ENCODE measurements around the gene RPS6KC1. TPM values are rescaled to one million over a fixed set of nuclear protein-coding genes. Genes with fewer than 3 reads are reported as not detected.
"Not testable (repeated sequence)": the region's sequence is repeated elsewhere in the genome, so short reads cannot be mapped to it uniquely, and the experiment has no call there.

Gene RPS6KC1
- total and polyA plus RNA-seq, 5 donors = 4.3 to 14.6 (median 11.5) TPM

DNA sequence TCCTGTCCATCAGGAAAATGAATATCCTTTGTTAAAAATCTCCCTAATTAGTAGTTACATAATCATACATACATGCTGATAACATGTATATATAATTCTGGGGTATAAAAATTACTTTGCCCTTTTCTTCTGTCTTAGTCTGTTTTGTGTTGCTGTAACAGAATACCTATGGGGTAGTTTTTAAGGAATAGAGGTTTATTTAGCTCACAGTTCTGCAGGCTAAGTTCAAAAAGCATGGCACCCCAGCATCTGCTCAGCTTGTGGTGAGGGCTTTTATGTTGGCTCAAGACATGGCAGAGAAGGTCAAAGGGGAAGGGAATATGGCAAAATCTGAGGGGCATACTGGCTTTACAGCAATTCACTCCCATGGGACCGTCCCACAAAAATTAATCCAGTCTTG, 16.3 kb upstream of the RPS6KC1 start:
- H3K4me1 ChIP-seq (ENCODE audit: control insufficient read depth, insufficient read depth, low read length) = no peaks in the 10 kb centered on the region
- no peak overlapping the region for H3K27ac ChIP-seq (ENCODE audit: low read length)
- intact Hi-C loops (cut with DNase I) = no loop called here
- DNase-seq (no peak), ATAC-seq (no peak)
- H3K9me3 ChIP-seq (ENCODE audit: control insufficient read depth, low read length) = no peaks in the 10 kb centered on the region
- no peak overlapping the region for H3K4me3 ChIP-seq (ENCODE audit: low read length)
- H3K27me3 ChIP-seq (ENCODE audit: control insufficient read depth, insufficient read depth) = no peaks in the 10 kb centered on the region
- 98% methylated on average over 1 of the region's 1 CpG for WGBS

GRCh38 chr1:213035573-213035972, 15.5 kb upstream of the RPS6KC1 start:
- Histone ChIP-seq H3K4me1 (ENCODE audit: control insufficient read depth, insufficient read depth, low read length) (no peaks in the 10 kb centered on the region), H3K4me3 (ENCODE audit: low read length) (no peak overlapping the region), H3K27ac (ENCODE audit: low read length) (no peak overlapping the region), H3K9me3 (ENCODE audit: control insufficient read depth, low read length) (no peaks in the 10 kb centered on the region), H3K27me3 (ENCODE audit: control insufficient read depth, insufficient read depth) (no peaks in the 10 kb centered on the region)
- WGBS = 70% methylated on average over 2 of the region's 2 CpGs
- DNase-seq = no peak
- no peak for ATAC-seq
- intact Hi-C loops (cut with DNase I) = no loop called here

DNA sequence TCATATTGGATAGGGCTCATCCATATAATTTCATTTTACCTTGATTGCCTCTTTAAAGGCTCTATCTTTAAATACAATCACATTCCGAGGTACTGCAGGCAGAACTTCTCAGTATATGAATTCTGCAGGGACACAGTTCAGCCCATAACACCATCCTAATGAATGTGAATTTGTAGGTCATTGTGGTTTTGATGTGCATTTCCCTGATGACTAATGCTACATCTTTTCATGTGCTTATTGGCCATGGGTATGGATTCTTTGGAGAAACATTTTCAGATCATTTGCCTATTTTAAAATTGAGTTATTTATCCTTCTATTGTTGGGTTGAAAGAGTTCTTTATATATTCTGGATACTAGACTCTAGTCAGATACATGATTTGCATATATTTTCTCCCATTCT, 9.6 kb upstream of the RPS6KC1 start:
- no peak for DNase-seq
- Histone ChIP-seq H3K9me3 (ENCODE audit: control insufficient read depth, low read length) (no peaks in the 10 kb centered on the region), H3K27me3 (ENCODE audit: control insufficient read depth, insufficient read depth) (peaks cover 2% of the 10 kb centered on the region), H3K27ac (ENCODE audit: low read length) (no peak overlapping the region), H3K4me1 (ENCODE audit: control insufficient read depth, insufficient read depth, low read length) (no peaks in the 10 kb centered on the region), H3K4me3 (ENCODE audit: low read length) (no peak overlapping the region)
- no peak for ATAC-seq
- 77% methylated on average over 1 of the region's 1 CpG for WGBS
- intact Hi-C loops (cut with DNase I) = no loop called here

DNA sequence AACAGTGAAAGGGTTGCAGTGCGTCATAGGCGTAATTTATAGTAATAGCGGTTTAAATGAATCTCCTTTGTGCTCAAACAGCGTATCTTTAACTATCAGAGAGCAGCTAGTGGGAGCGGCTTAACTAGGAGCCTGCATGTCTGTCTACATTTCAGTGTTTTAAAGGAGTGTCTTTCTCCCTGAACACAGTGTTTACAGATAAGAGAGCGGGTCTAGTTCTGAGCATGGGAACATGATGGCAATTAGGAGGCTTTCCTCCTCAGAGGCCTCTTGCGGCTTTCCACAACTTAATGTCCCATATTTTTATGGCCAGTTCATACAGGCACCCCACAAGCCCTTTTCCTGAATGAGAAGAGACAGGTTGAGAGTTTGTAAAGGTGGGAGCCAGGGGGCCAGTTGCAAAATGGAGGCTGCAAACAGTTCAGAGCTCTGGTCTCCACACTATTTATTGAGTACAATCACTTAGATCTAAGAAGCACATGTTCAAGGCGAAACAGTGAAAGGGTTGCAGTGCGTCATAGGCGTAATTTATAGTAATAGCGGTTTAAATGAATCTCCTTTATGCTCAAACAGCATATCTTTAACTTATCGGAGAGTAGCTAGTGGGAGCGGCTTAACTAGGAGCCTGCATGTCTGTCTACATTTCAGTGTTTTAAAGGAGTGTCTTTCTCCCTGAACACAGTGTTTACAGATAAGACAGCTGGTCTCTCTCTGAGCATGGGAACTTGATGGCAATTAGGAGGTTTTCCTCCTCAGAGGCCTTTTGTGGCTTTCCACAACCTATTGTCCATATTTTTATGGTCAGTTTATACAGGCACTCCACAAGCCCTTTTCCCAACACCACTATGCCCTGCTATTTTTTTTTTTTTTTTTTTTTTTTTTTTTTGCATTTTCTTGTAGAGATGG, 5.5 kb upstream of the RPS6KC1 start:
- H3K27me3 ChIP-seq (ENCODE audit: control insufficient read depth, insufficient read depth); DNase-seq; H3K4me1 ChIP-seq (ENCODE audit: control insufficient read depth, insufficient read depth, low read length); ATAC-seq; H3K27ac ChIP-seq (ENCODE audit: low read length); H3K4me3 ChIP-seq (ENCODE audit: low read length); intact Hi-C loops (cut with DNase I); H3K9me3 ChIP-seq (ENCODE audit: control insufficient read depth, low read length): not testable (repeated sequence)
- 74% methylated on average over 13 of the region's 13 CpGs for WGBS

DNA sequence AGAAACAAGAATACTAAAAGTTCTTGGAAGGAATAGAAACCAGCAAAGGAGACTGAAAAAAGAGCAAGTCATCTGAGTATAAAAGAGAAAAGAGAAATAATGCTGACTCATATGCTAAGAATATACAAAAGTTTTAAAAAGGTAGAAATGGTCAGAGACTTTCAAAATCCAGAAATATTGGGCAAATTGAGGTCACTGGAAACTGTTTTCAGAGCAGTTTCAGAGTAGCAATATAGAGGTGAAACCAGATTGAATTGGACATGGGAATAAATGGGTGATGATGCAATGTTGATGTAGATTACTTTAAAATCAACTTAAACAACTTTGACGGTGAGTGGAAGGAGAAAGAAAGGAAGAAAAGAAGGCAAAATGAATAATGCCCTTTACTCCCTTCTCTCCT, 1.8 kb upstream of the RPS6KC1 start:
- intact Hi-C loops (cut with DNase I) = no loop called here
- Histone ChIP-seq H3K27ac (ENCODE audit: low read length) (no peak overlapping the region), H3K4me1 (ENCODE audit: control insufficient read depth, insufficient read depth, low read length) (no peaks in the 10 kb centered on the region), H3K4me3 (ENCODE audit: low read length) (no peak overlapping the region), H3K27me3 (ENCODE audit: control insufficient read depth, insufficient read depth) (peaks cover 2% of the 10 kb centered on the region), H3K9me3 (ENCODE audit: control insufficient read depth, low read length) (no peaks in the 10 kb centered on the region)
- WGBS = 72% methylated on average over 1 of the region's 1 CpG
- ATAC-seq = no peak
- no peak for DNase-seq

DNA sequence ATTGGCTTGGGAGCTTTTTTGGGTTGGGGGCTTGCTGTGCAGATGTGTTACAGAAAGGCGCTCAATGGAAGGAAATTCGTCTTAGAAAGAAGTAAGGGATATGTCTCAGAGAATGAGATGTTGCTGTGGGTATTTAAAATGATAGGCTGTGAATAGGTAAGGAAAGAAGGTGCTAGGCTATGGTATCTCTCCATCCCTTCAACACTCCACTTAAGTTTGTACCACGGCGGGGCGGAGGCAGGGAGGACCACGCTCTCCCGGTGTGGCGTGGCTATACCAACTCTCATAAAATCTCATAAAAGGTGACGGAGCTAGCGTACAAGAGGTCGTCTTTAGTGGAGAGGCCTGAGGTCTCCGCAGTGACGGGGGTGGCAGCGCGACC, 305 bp upstream of the RPS6KC1 start:
- Histone ChIP-seq H3K9me3 (ENCODE audit: control insufficient read depth, low read length) (no peaks in the 10 kb centered on the region), H3K27me3 (ENCODE audit: control insufficient read depth, insufficient read depth) (no peaks in the 10 kb centered on the region), H3K27ac (ENCODE audit: low read length) (peak overlapping the region; percentile 73), H3K4me3 (ENCODE audit: low read length) (peak overlapping the region; percentile 93), H3K4me1 (ENCODE audit: control insufficient read depth, insufficient read depth, low read length) (no peaks in the 10 kb centered on the region)
- intact Hi-C loops (cut with DNase I) = no loop called here
- 20% methylated on average over 15 of the region's 15 CpGs for WGBS
- DNase-seq (no peak), ATAC-seq (peak; percentile 43 to 63)

DNA sequence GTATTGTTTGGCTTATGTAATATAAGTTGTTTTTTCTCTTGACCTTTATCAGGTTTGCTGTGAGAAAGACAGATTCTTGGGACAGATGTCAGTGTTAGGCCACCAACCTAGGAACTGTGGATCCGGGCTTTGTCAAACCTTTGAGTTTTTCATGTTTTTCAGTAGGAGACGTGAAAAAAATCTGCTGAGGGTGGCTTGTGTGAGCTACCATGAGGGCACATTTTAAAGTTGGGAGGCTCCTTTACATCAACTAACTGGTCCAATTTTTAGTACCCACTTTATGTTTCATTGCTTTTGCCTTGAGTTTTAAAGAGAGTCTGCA, 801 bp downstream of the RPS6KC1 start:
- no peaks in the 10 kb centered on the region for H3K27me3 ChIP-seq (ENCODE audit: control insufficient read depth, insufficient read depth)
- 31% methylated on average over 2 of the region's 2 CpGs for WGBS
- no peak overlapping the region for H3K27ac ChIP-seq (ENCODE audit: low read length)
- DNase-seq (no peak), ATAC-seq (no peak)
- H3K4me3 ChIP-seq (ENCODE audit: low read length) = peak overlapping the region; percentile 93
- intact Hi-C loops (cut with DNase I) = no loop called here
- no peaks in the 10 kb centered on the region for H3K9me3 ChIP-seq (ENCODE audit: control insufficient read depth, low read length)
- H3K4me1 ChIP-seq (ENCODE audit: control insufficient read depth, insufficient read depth, low read length) = no peaks in the 10 kb centered on the region

- Histone ChIP-seq H3K27ac (ENCODE audit: low read length) (no peak overlapping the region), H3K4me3 (ENCODE audit: low read length) (no peak overlapping the region), H3K4me1 (ENCODE audit: control insufficient read depth, insufficient read depth, low read length) (no peaks in the 10 kb centered on the region), H3K9me3 (ENCODE audit: control insufficient read depth, low read length) (no peaks in the 10 kb centered on the region), H3K27me3 (ENCODE audit: control insufficient read depth, insufficient read depth) (no peaks in the 10 kb centered on the region)
- intact Hi-C loops (cut with DNase I) = no loop called here
- ATAC-seq (no peak), DNase-seq (no peak)
Observed at GRCh38 chr1:213053455-213053854, 2.4 kb downstream of the RPS6KC1 start.

GRCh38 chr1:213054142-213054541, 3.1 kb downstream of the RPS6KC1 start:
- Histone ChIP-seq H3K4me1 (ENCODE audit: control insufficient read depth, insufficient read depth, low read length) (no peaks in the 10 kb centered on the region), H3K4me3 (ENCODE audit: low read length) (no peak overlapping the region), H3K9me3 (ENCODE audit: control insufficient read depth, low read length) (no peaks in the 10 kb centered on the region), H3K27me3 (ENCODE audit: control insufficient read depth, insufficient read depth) (no peaks in the 10 kb centered on the region), H3K27ac (ENCODE audit: low read length) (no peak overlapping the region)
- DNase-seq (no peak), ATAC-seq (no peak)
- WGBS = 84% methylated on average over 2 of the region's 2 CpGs
- intact Hi-C loops (cut with DNase I) = no loop called here

GRCh38 chr1:213054733-213055591, 3.9 kb downstream of the RPS6KC1 start:
- DNase-seq (no peak), ATAC-seq (no peak)
- Histone ChIP-seq H3K9me3 (ENCODE audit: control insufficient read depth, low read length) (no peaks in the 10 kb centered on the region), H3K4me3 (ENCODE audit: low read length) (no peak overlapping the region), H3K27ac (ENCODE audit: low read length) (no peak overlapping the region), H3K4me1 (ENCODE audit: control insufficient read depth, insufficient read depth, low read length) (no peaks in the 10 kb centered on the region), H3K27me3 (ENCODE audit: control insufficient read depth, insufficient read depth) (no peaks in the 10 kb centered on the region)
- intact Hi-C loops (cut with DNase I) = no loop called here

DNA sequence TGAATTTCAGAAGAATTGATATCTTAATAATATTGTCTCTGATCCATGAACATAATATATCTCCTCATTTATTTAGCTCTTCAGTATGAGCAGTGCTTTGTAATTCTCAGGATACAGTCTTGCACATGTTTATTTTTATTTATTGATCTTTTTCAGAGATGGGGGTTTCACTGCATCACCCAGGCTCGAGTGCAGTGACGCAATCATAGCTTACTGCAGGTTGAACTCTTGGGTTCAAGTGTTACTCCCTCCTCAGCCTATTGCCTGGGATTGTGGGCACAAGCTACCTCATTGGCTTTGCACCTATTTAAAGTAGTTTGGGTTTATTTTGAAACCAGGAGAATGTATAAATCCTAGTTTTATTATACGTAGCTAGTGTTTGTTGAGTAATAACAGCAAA, 4.7 kb downstream of the RPS6KC1 start:
- no peak for DNase-seq
- WGBS = 83% methylated on average over 3 of the region's 3 CpGs
- Histone ChIP-seq H3K4me1 (ENCODE audit: control insufficient read depth, insufficient read depth, low read length) (no peaks in the 10 kb centered on the region), H3K4me3 (ENCODE audit: low read length) (no peak overlapping the region), H3K9me3 (ENCODE audit: control insufficient read depth, low read length) (no peaks in the 10 kb centered on the region), H3K27ac (ENCODE audit: low read length) (no peak overlapping the region), H3K27me3 (ENCODE audit: control insufficient read depth, insufficient read depth) (no peaks in the 10 kb centered on the region)
- ATAC-seq = no peak
- intact Hi-C loops (cut with DNase I) = no loop called here
